Activated gamma-delta T cell treated with Interleukin-2 at 50 U/mL for 16 hours (primary cell): Measurements from ENCODE around the gene CACNA1G.

Experiments
- DNase-seq: peaks from one replicate; pipeline ENCODE4 v3.0.0-alpha.2; 2020

Gene CACNA1G

GRCh38 chr17:50618300-50618699 lies 57.8 kb downstream of the CACNA1G start:
- DNase-seq: no peak

GRCh38 chr17:50618941-50619340 lies 58.4 kb downstream of the CACNA1G start:
- DNase-seq: no peak

- no peak for DNase-seq
Observed at GRCh38 chr17:50619489-50619888, 59.0 kb downstream of the CACNA1G start.

GRCh38 chr17:50620237-50620636 lies 59.7 kb downstream of the CACNA1G start:
- no peak for DNase-seq

- DNase-seq: no peak
Observed at GRCh38 chr17:50620858-50621257, 60.3 kb downstream of the CACNA1G start.

GRCh38 chr17:50621574-50622031 lies 61.1 kb downstream of the CACNA1G start:
- no peak for DNase-seq

GRCh38 chr17:50624321-50624934 lies 63.9 kb downstream of the CACNA1G start:
- DNase-seq: no peak

- no peak for DNase-seq
Observed at GRCh38 chr17:50625032-50625871, 64.7 kb downstream of the CACNA1G start.

GRCh38 chr17:50626037-50626574 lies 65.6 kb downstream of the CACNA1G start:
- peak; percentile 51 for DNase-seq

- no peak for DNase-seq
Observed at GRCh38 chr17:50627036-50627781, 66.7 kb downstream of the CACNA1G start.

GRCh38 chr17:50627782-50628601 lies 67.5 kb downstream of the CACNA1G start:
- no peak for DNase-seq

- DNase-seq: no peak
Observed at GRCh38 chr17:50629902-50630301, 69.4 kb downstream of the CACNA1G start.

- DNase-seq: peak; percentile 45
Observed at GRCh38 chr17:50630524-50631194, 70.1 kb downstream of the CACNA1G start.

- no peak for DNase-seq
Observed at GRCh38 chr17:50631195-50631907, 70.8 kb downstream of the CACNA1G start.

- DNase-seq: no peak
Observed at GRCh38 chr17:50631908-50632571, 71.5 kb downstream of the CACNA1G start.

- DNase-seq: no peak
Observed at GRCh38 chr17:50632637-50633036, 72.1 kb downstream of the CACNA1G start.

GRCh38 chr17:50633683-50634082 lies 73.2 kb downstream of the CACNA1G start:
- no peak for DNase-seq

GRCh38 chr17:50634224-50634914 lies 73.9 kb downstream of the CACNA1G start, which contains the start of gene ABCC3:
TSS of gene ABCC3 (plus strand) at chr17:50634881. CDS start at chr17:50634937, 56 bp downstream.
- DNase-seq: no peak

- DNase-seq: no peak
Observed at GRCh38 chr17:50634915-50635731, 74.6 kb downstream of the CACNA1G start.
